DOHH2 (cell line): ENCODE results near the gene CD72.

Experiments
- EZH2phosphoT487 ChIP-seq: fragments of 200-600 bp; sonication (generic); IDR thresholded peaks from 2 replicates; pipeline ENCODE4 v1.6.1; 2017; ENCODE audit warnings: borderline replicate concordance, mild to moderate bottlenecking, antibody characterized with exemption, low read length, moderate library complexity, mixed read lengths
- TF ChIP-seq, protein P1 (sequence below): fragments of 200-600 bp; sonication (generic); IDR thresholded peaks from one replicate; pipeline ENCODE4 v1.5.1; 2014; ENCODE audit warnings: antibody characterized with exemption, mild to moderate bottlenecking, low read depth, low read length; ENCODE audit not compliant: poor library complexity, severe bottlenecking

DNA sequence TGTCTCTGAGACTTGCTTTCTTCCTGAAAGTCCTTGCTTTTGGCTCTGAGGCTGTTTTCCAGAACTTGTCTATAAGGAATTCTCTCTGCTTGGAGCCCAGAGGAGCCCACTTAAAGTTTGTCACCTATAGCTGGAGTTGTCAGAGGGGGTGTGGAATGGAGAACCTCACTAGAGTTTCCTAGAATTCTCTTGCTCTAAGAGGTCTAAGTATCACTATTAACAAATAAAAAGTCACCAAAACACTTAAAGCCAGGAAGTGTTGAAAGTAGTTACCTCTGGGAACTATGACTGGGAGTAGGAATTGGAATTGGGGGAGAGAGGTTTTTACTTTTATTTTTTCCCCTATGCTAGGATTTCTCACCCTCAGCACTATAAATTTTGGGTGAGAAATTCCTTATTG lies 17.5 kb upstream of the CD72 start:
- TF ChIP-seq, protein P1, sequence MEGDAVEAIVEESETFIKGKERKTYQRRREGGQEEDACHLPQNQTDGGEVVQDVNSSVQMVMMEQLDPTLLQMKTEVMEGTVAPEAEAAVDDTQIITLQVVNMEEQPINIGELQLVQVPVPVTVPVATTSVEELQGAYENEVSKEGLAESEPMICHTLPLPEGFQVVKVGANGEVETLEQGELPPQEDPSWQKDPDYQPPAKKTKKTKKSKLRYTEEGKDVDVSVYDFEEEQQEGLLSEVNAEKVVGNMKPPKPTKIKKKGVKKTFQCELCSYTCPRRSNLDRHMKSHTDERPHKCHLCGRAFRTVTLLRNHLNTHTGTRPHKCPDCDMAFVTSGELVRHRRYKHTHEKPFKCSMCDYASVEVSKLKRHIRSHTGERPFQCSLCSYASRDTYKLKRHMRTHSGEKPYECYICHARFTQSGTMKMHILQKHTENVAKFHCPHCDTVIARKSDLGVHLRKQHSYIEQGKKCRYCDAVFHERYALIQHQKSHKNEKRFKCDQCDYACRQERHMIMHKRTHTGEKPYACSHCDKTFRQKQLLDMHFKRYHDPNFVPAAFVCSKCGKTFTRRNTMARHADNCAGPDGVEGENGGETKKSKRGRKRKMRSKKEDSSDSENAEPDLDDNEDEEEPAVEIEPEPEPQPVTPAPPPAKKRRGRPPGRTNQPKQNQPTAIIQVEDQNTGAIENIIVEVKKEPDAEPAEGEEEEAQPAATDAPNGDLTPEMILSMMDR = no peak
- TF ChIP-seq EZH2phosphoT487 = no peak
